Subcutaneous abdominal adipose tissue (tissue), 5 donors: ENCODE data around the gene DNASE1.

Experiments
- H3K27ac ChIP-seq: one replicate; pipeline ENCODE4 v1.7.0; 2013; ENCODE audit warnings: low read depth, mild to moderate bottlenecking, inconsistent platforms, low read length, moderate library complexity
- H3K27me3 ChIP-seq, 5 donors: one replicate each; pipeline ENCODE4 v1.7.0; 2013; ENCODE audit warnings: low read length in 5 of 5, inconsistent platforms in 1 of 5; ENCODE audit not compliant: control insufficient read depth in 5 of 5, insufficient read depth in 4 of 5
- H3K36me3 ChIP-seq, 5 donors: one replicate each; pipeline ENCODE4 v1.7.0; 2013; ENCODE audit warnings: low read length in 5 of 5; ENCODE audit not compliant: control insufficient read depth in 5 of 5, insufficient read depth in 5 of 5
- H3K4me1 ChIP-seq, 5 donors: one replicate each; pipeline ENCODE4 v1.7.0; 2013; ENCODE audit warnings: low read length in 5 of 5, mild to moderate bottlenecking in 3 of 5, moderate library complexity in 1 of 5; ENCODE audit not compliant: control insufficient read depth in 5 of 5, insufficient read depth in 5 of 5
- H3K4me3 ChIP-seq, 5 donors: one replicate each; pipeline ENCODE4 v1.7.0; 2013; ENCODE audit warnings: low read length in 5 of 5, low read depth in 1 of 5
- H3K9ac ChIP-seq, 5 donors: one replicate each; pipeline ENCODE4 v1.7.0; 2013; ENCODE audit warnings: low read length in 5 of 5, mild to moderate bottlenecking in 4 of 5, moderate library complexity in 3 of 5
- H3K9me3 ChIP-seq, 5 donors: one replicate each; pipeline ENCODE4 v1.7.0; 2013; ENCODE audit warnings: low read length in 5 of 5; ENCODE audit not compliant: control insufficient read depth in 5 of 5
- donor health status: healthy.
- donor health status: healthy.
- donor health status: healthy.
- donor health status: healthy.
- donor health status: healthy.

The DNASE1 gene

DNA sequence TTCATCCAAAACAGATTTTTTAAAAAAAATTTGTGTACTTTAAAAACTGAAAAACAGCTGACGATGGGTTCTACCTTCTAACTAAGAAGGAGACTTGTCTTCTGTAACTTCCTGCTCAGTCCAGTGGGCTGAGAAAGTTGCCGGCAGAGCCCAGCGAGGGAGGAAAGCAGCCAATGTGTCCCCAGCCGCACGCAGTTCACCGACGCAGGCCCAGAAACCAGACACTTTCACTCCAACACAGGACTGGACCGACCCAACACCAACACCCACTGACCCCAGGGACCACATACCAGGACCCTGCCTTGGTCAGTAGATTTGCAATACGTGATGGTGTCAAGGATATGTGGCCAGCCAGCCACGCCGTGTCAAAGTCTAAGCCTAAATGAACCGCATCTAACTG is 37.3 kb downstream of the DNASE1 start:
- no peak overlapping the region for H3K4me3 ChIP-seq
- no peak overlapping the region for H3K27ac ChIP-seq
- H3K9me3 ChIP-seq, result no peaks in the 10 kb centered on the region
- H3K27me3 ChIP-seq, result no peaks in the 10 kb centered on the region
- H3K4me1 ChIP-seq, result peaks cover 0 to 30% (median 25%) of the 10 kb centered on the region in 5 donors
- H3K9ac ChIP-seq, result no peak overlapping the region
- peaks cover 0 to 19% (median 7%) of the 10 kb centered on the region in 5 donors for H3K36me3 ChIP-seq

DNA sequence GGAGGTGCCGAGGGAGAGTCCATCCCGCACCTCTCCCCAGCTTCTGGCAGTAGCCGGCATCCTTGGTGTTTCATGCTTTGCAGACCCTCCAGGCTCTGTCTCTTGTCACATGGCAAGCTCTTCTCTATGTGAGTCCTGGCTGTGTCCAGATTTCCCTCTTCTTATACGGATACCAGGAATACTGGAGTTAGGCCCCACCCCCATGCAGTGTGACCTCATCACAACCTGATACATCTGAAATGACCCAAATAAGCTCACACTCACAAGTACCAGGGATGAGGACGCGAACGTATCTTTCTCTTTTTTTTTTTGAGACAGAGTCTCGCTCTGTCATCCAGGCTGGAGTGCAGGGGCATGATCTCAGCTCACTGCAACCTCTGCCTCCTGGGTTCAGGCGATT is 39.6 kb downstream of the DNASE1 start:
- H3K27ac ChIP-seq, result no peak overlapping the region
- H3K27me3 ChIP-seq, result no peaks in the 10 kb centered on the region
- H3K4me3 ChIP-seq, result no peak overlapping the region
- H3K9me3 ChIP-seq, result no peaks in the 10 kb centered on the region
- no peak overlapping the region for H3K9ac ChIP-seq
- peaks cover 0 to 8% (median 0%) of the 10 kb centered on the region in 5 donors for H3K36me3 ChIP-seq
- peaks cover 0 to 29% (median 21%) of the 10 kb centered on the region in 5 donors for H3K4me1 ChIP-seq

DNA sequence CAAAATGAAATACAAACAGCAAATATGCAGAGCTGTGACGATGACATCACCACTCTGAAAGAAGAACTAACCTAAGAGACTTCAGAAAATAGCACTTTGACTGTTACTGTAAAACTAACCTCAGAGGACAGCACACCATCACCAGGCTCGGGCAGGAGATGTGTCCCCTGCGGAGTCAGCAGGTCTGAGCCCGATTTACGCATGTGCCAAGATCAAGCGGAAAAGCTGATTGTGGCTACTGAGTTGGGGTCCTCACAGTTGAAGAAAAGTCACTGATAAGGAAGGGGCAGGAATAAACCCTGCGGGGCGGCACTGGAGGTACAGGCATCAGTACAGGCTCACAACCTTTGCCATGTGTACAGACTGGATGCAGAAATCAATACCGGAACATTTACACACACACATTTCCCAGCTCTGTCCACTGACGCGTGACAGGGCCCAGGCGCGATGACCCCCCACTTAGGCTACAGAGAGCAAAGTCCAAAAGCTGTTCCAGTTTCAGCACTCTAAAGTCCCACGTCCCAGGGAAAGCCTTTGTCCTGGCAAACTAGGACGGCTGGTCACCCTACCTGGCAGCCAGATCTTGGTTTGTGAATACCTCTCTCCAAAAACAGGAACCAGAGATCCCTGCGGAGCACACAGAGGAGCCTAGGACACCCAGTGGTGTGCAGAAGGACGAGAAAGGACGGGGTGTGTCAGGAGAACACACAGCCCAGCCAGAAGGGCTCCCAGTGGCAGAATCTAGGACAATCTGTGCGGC is 41.3 kb downstream of the DNASE1 start:
- Histone ChIP-seq H3K4me1 (peaks cover 0 to 18% (median 11%) of the 10 kb centered on the region in 5 donors), H3K9ac (peak overlapping the region in 1 of 5 donors; percentile 20), H3K36me3 (peaks cover 0 to 8% (median 0%) of the 10 kb centered on the region in 5 donors), H3K9me3 (no peaks in the 10 kb centered on the region), H3K27ac (no peak overlapping the region), H3K4me3 (no peak overlapping the region), H3K27me3 (no peaks in the 10 kb centered on the region)

DNA sequence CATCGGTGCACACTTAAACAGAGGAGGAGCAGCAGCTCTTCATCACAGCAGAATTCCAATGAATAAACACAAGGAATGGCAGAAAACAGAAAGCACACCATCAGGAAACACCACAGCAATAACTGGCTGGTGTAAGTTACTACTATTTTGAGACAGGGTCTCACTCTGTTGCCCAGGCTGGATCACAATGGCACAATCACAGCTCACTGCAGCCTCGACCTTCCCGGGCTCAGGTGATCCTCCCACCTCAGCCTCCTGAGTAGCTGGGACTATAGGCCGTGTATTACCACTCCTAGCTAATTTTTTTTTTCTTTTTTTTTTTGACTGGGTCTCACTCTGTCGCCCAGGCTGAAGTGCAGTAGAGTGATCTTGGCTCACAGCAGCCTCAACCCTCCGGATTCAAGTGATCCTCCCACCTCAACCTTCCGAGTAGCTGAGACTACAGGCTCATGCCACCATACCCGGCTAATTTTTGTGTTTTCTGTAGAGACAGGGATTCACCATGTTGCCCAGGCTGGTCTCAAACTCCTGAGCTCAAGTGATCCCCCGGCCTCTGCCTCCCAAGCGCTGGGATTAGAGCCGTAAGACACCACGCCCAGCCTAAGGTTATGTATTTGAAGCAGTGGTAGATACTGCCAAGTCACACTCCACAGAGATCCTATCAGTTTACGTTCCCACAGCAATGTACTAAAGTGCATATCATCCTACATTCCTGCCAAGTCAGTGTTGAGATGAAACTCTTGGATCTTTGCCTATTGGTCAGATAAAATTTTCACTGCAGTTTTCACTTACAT is 42.1 kb downstream of the DNASE1 start:
- Histone ChIP-seq H3K4me1 (peaks cover 0 to 11% (median 4%) of the 10 kb centered on the region in 5 donors), H3K9me3 (no peaks in the 10 kb centered on the region), H3K4me3 (no peak overlapping the region), H3K36me3 (peaks cover 0 to 8% (median 0%) of the 10 kb centered on the region in 5 donors), H3K27ac (no peak overlapping the region), H3K9ac (peak overlapping the region in 1 of 5 donors; percentile 20), H3K27me3 (no peaks in the 10 kb centered on the region)

DNA sequence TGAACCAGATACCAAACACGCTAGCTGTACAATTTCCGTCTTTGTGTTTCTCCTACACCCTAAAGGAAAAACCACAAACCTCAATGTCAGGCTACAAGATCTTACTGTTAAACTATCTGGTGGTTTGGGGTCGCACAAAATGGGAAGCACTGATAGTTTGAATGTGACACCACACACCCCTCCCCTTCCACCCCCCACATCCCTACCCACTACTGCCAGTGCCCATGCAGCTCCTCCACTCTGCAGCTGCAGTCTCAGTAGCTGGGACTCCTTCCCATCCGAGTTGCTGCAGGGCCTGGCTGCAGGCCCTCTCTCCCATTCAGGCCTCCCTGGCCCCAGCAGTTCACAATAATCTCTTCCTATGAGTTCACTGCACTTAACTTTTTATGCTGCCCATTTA is 44.5 kb downstream of the DNASE1 start:
- Histone ChIP-seq H3K9ac (no peak overlapping the region), H3K9me3 (no peaks in the 10 kb centered on the region), H3K27ac (no peak overlapping the region), H3K4me1 (peaks cover 0 to 8% (median 4%) of the 10 kb centered on the region in 5 donors), H3K36me3 (peaks cover 0 to 13% (median 4%) of the 10 kb centered on the region in 5 donors), H3K27me3 (no peaks in the 10 kb centered on the region), H3K4me3 (no peak overlapping the region)

DNA sequence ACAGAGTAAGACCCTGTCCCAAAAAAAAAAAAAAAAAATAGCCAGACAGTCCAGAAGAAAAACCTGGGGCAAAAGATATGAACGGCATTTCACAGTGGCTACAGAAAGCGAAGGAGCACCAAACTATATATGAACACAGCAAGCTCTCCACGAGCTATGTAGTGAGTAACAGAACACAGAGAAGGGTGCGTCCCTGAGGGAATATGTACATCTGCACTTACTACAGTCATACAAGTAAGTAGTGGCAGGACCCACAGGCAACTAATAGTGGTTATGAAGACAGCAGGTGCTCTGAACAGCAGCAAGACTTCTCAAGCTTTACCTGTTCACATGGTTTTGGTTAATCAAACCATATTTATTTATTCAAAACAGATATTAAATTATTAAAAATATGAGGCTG is 47.0 kb downstream of the DNASE1 start:
- Histone ChIP-seq H3K4me3 (no peak overlapping the region), H3K4me1 (peaks cover 0 to 5% (median 3%) of the 10 kb centered on the region in 5 donors), H3K27ac (no peak overlapping the region), H3K27me3 (no peaks in the 10 kb centered on the region), H3K9ac (no peak overlapping the region), H3K36me3 (peaks cover 0 to 4% (median 0%) of the 10 kb centered on the region in 5 donors), H3K9me3 (no peaks in the 10 kb centered on the region)

DNA sequence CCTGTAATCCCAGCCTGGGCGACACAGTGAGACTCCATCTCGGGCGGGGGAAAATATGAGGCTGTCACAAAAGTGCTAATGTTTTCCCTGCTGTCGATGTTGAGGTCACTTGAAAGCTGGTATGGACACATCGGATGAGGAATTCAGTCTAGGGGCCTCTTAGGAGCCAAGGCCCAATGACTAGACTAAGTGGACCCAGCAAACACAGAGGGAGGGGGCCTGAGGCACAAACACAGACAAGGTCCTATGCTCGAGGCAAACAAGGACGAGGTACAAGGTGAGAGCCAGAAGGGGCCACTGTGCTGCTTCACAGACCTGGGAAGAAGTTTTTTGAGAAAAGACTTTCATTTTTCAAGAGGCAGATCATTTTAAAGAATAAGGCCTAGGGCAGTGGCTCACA is 47.6 kb downstream of the DNASE1 start:
- Histone ChIP-seq H3K9ac (no peak overlapping the region), H3K9me3 (no peaks in the 10 kb centered on the region), H3K27me3 (no peaks in the 10 kb centered on the region), H3K4me1 (no peaks in the 10 kb centered on the region), H3K27ac (no peak overlapping the region), H3K4me3 (no peak overlapping the region), H3K36me3 (peaks cover 0 to 4% (median 0%) of the 10 kb centered on the region in 5 donors)

DNA sequence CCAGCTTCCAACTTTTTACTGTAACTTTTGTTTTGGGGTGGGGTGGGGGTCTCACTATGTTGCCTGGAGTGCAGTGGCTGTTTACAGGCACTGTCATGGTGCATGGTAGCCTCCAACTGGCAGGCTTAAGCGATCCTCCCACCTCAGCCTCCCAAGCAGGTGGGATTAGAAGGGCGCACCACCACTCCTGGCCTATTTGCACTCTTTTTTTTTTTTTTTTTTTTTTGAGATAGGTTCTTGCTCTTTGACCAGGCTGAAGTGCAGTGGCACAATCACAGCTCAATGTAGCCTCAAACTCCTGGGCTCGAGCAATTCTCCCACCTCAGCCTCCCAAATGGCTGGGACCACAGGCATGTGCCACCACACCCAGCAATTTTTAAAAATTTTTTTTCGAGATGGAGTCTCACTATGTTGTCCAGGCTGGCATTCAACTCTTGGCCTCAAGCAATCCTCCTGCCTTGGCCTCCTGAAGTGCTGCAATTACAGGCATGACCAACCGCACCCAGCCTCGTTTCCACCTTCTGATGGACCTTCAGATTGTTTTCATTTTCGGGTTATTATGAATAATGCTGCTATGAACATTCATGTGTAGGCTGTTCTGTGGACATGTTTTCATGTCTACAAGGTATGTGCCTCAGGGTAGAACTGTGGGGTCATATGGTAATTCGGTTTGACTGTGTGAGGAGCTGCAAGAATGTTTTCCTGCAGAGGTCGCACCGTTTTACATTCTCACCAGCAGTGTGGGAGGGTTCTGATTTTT is 51.9 kb downstream of the DNASE1 start:
- H3K4me1 ChIP-seq, result no peaks in the 10 kb centered on the region
- H3K36me3 ChIP-seq, result peaks cover 0 to 4% (median 4%) of the 10 kb centered on the region in 5 donors
- no peak overlapping the region for H3K4me3 ChIP-seq
- no peak overlapping the region for H3K9ac ChIP-seq
- no peaks in the 10 kb centered on the region for H3K27me3 ChIP-seq
- H3K9me3 ChIP-seq, result no peaks in the 10 kb centered on the region
- H3K27ac ChIP-seq, result no peak overlapping the region
